ENCODE data around the gene ERLIN1.

ERLIN1 gene

DNA sequence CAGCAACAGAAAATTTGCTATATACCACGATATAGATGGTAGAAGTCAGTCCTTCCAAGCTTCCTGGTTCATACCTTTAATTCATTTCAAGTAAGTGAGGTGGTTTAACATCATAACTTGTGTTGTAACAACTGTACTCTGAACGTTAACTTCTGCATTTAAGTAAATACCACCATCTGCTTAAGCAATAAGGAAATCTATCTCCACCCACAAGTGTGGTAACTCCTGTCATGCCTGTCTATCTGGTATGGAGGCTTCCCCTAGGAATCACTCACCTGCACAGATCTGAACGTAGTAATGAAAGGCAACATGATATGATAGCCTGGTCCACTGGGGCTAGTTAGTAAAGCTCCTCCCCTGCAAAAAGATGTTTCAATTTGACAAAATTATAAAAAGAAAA lies 2.3 kb downstream of the ERLIN1 start:
- Mint-ChIP-seq H3K27ac (no peak overlapping the region), H3K4me3 (no peak overlapping the region), H3K9me3 (no peaks in the 10 kb centered on the region), H3K4me1 (peaks cover 59% of the 10 kb centered on the region), H3K36me3 (peaks cover 84% of the 10 kb centered on the region)
- ATAC-seq (no peak), DNase-seq (ENCODE audit: low spot score in 2 of 2) (no peak)

- ATAC-seq (no peak), DNase-seq (ENCODE audit: low spot score in 2 of 2) (no peak)
- H3K4me3 Mint-ChIP-seq: no peak overlapping the region
- H3K9me3 Mint-ChIP-seq: no peaks in the 10 kb centered on the region
- H3K4me1 Mint-ChIP-seq: peaks cover 58% of the 10 kb centered on the region
- H3K36me3 Mint-ChIP-seq: peaks cover 85% of the 10 kb centered on the region
- H3K27ac Mint-ChIP-seq: no peak overlapping the region
Observed at GRCh38 chr10:100182908-100183307, 2.9 kb downstream of the ERLIN1 start.

- peaks cover 91% of the 10 kb centered on the region for H3K36me3 Mint-ChIP-seq
- H3K4me1 Mint-ChIP-seq: peaks cover 52% of the 10 kb centered on the region
- H3K4me3 Mint-ChIP-seq: no peak overlapping the region
- H3K9me3 Mint-ChIP-seq: no peaks in the 10 kb centered on the region
- no peak for DNase-seq (ENCODE audit: low spot score in 2 of 2)
- no peak overlapping the region for H3K27ac Mint-ChIP-seq
- ATAC-seq: no peak
Observed at GRCh38 chr10:100182281-100182680, 3.5 kb downstream of the ERLIN1 start.

DNA sequence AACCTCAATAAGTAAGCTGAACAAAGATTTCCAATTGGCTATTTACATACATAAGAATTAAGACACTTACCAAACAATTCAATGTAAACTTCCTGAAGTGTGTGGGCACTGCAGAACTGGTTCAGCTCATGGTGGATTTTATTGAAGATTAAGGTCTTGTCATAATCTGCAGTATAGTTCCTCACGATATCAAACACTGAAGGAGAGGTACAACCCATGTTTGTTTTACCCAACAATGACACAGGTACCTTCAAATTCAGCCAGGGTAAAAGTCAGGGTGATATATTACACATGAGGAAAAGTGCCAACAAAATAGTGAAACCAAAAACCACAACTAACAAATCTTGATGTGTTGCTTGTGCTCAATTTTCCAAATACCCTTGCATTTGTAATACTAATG lies 10.0 kb downstream of the ERLIN1 start:
- no peak overlapping the region for H3K27ac Mint-ChIP-seq

DNA sequence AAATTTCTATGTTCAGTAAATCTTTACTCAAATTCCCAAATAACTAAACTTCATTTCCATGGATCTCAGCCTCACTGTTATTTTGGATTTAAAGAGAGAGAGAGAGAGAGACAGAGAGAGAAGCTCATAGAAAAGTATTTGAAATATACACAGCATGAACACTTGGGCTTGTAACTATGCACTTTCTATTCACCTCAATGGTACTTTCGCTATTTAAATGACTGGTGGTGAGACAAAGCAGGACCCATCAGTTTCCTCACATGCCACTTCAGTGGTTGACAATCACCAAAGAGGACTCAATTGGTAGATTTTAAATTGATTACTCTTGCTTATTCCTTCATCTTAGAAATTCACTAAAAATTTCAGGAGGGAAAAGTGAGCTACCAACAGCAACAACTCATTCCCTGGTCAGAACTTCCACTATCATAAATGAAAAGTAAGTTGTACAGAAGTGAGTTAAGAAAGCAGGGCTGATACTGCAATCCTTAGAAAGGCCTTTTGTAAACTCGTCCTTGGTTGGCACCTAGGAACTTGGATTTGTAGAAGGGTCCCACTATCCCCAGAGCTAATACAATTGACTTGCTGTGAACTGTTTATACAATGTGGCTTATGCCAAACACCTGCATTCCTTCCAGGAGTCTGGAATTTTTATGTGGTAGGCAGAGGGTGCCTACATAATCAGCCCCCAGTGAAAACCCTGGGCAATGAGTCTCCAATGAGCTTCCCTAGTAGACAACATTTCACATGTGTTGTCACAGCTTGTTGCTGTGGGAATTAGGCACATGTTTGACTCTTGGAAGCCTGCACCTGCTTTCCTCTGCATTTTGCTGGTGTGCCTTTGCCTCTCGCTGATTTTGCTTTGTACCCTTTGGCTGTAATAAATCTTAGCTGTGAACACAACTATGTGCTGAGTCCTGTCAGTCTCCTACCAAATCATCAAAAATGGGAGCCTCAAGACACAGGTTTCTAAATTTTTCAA lies 10.8 kb downstream of the ERLIN1 start:
- peak; percentile 100 for ATAC-seq
- no peak for DNase-seq (ENCODE audit: low spot score in 2 of 2)
- H3K9me3 Mint-ChIP-seq: no peaks in the 10 kb centered on the region
- peaks cover 93% of the 10 kb centered on the region for H3K36me3 Mint-ChIP-seq
- peaks cover 22% of the 10 kb centered on the region for H3K4me1 Mint-ChIP-seq
- H3K27ac Mint-ChIP-seq: peak overlapping the region; percentile 79
- peak overlapping the region; percentile 38 for H3K4me3 Mint-ChIP-seq

More for the DNA sequence above, 10.0 kb downstream of the ERLIN1 start:
- no peak overlapping the region for H3K4me3 Mint-ChIP-seq
- DNase-seq (ENCODE audit: low spot score in 2 of 2) (no peak), ATAC-seq (no peak)
- peaks cover 91% of the 10 kb centered on the region for H3K36me3 Mint-ChIP-seq
- H3K4me1 Mint-ChIP-seq: peaks cover 24% of the 10 kb centered on the region
- no peaks in the 10 kb centered on the region for H3K9me3 Mint-ChIP-seq

- DNase-seq (ENCODE audit: low spot score in 2 of 2) (no peak), ATAC-seq (no peak)
- H3K4me3 Mint-ChIP-seq: no peak overlapping the region
- H3K36me3 Mint-ChIP-seq: peaks cover 91% of the 10 kb centered on the region
- no peak overlapping the region for H3K27ac Mint-ChIP-seq
- no peaks in the 10 kb centered on the region for H3K9me3 Mint-ChIP-seq
- peaks cover 24% of the 10 kb centered on the region for H3K4me1 Mint-ChIP-seq
Observed at GRCh38 chr10:100173035-100173434, 12.8 kb downstream of the ERLIN1 start.

DNA sequence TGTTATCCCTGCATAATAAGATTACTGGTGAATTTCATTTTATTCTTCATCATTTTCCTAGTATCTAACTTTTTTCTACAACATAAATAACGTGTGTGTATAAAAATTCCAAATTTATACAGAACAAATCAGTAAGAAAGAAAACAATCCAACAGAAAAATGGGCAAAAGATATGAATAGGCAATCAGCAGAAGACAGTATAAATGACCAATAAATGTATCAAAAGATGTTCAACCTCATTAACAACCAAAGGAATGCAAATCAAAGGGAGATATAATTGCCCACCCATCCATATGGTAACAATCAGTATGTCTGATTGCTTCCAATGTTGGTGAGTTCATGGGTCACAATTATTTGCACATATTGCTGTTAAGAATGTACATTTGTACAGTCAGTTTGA lies 13.5 kb downstream of the ERLIN1 start:
- H3K9me3 Mint-ChIP-seq: no peaks in the 10 kb centered on the region
- peaks cover 91% of the 10 kb centered on the region for H3K36me3 Mint-ChIP-seq
- ATAC-seq: no peak
- DNase-seq (ENCODE audit: low spot score in 2 of 2): no peak
- H3K4me3 Mint-ChIP-seq: no peak overlapping the region
- H3K27ac Mint-ChIP-seq: no peak overlapping the region
- H3K4me1 Mint-ChIP-seq: peaks cover 31% of the 10 kb centered on the region

DNA sequence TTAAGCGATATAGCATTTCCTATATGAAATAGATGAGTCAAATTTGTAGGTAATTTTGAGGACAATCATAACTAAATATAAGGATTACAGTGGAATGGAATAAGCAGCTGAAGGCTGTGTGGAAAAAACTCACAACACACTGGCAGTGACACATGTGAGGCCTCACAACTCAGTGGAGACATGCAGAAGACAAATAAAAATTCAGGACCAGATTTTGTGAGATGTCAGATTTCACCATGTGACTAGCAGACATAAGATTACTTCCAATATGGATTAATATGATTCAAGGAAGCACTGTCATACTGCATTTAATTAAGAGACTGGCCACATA lies 17.6 kb downstream of the ERLIN1 start:
- Mint-ChIP-seq H3K4me1 (peaks cover 29% of the 10 kb centered on the region), H3K27ac (peak overlapping the region; percentile 82), H3K36me3 (peaks cover 93% of the 10 kb centered on the region), H3K9me3 (no peaks in the 10 kb centered on the region), H3K4me3 (peak overlapping the region; percentile 57)
- no peak for DNase-seq (ENCODE audit: low spot score in 2 of 2)
- peak; percentile 44 for ATAC-seq

GRCh38 chr10:100167553-100168312 lies 18.1 kb downstream of the ERLIN1 start:
- H3K4me3 Mint-ChIP-seq: peak overlapping the region; percentile 57
- H3K27ac Mint-ChIP-seq: peak overlapping the region; percentile 82
- H3K36me3 Mint-ChIP-seq: peaks cover 93% of the 10 kb centered on the region
- DNase-seq (ENCODE audit: low spot score in 2 of 2) (no peak), ATAC-seq (no peak)
- H3K4me1 Mint-ChIP-seq: peaks cover 28% of the 10 kb centered on the region
- no peaks in the 10 kb centered on the region for H3K9me3 Mint-ChIP-seq

- Mint-ChIP-seq H3K4me1 (peaks cover 21% of the 10 kb centered on the region), H3K27ac (no peak overlapping the region), H3K9me3 (no peaks in the 10 kb centered on the region), H3K4me3 (no peak overlapping the region), H3K36me3 (peaks cover 97% of the 10 kb centered on the region)
- ATAC-seq: no peak
- no peak for DNase-seq (ENCODE audit: low spot score in 2 of 2)
Observed at GRCh38 chr10:100163704-100164621, 21.9 kb downstream of the ERLIN1 start.

DNA sequence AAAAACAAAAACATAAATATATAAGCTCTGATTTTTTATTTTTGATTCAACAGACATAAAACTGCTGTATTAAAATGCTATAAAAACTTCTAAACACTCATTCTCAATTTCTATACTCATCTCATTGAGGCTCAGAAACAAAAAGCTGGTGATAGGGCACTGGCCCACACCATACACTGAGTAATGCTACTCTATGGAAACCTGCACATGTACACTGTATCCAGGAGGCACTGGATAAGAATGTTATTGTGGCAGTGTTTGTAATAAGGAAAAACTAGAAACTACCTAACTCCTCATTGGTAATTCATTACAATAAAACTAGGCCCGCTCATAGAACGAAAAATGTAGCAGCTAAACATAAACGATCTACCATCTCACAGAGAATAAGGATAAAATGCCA lies 23.1 kb downstream of the ERLIN1 start:
- H3K36me3 Mint-ChIP-seq: peaks cover 99% of the 10 kb centered on the region
- H3K27ac Mint-ChIP-seq: no peak overlapping the region
- H3K4me3 Mint-ChIP-seq: no peak overlapping the region
- DNase-seq (ENCODE audit: low spot score in 2 of 2) (no peak), ATAC-seq (no peak)
- H3K9me3 Mint-ChIP-seq: no peaks in the 10 kb centered on the region
- H3K4me1 Mint-ChIP-seq: peaks cover 25% of the 10 kb centered on the region

DNA sequence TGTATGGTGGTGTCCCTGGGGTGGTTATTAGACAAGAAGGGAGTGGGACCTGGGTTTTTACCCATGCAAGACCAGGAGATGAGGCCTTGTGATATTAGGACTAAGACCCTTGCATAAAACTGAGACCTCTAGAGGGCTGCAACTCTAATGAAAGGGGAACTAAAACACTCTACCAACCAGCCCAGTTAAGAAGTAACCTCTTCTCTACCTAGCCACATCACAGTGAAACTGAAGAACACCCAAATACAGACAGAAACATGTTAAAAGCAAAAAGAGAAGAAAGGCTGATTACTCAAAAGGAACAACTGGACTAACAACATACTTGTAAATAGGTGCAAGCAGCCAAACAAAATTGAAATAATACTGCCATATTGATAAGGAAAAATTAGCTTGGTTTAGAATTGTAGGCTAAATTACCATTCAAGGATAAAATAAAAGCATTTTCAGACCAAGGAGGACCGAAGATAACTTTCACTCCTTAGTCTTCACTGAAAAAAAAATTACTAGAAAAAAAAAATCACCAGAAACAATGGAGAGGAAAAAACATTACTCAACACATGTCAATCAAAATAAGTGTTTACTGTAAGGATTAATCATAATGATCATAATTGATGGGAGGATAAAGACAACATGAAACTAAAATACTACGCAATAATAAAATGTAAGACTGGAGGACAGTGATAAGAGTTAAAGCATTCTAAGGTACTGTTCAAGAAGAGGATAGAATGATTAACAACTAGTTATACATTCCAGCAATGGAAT lies 27.6 kb downstream of the ERLIN1 start:
- Mint-ChIP-seq H3K36me3 (peaks cover 96% of the 10 kb centered on the region), H3K27ac (no peak overlapping the region), H3K4me1 (peaks cover 19% of the 10 kb centered on the region), H3K4me3 (no peak overlapping the region), H3K9me3 (no peaks in the 10 kb centered on the region)
- ATAC-seq: no peak
- DNase-seq (ENCODE audit: low spot score in 2 of 2): no peak

GRCh38 chr10:100157156-100157555 lies 28.7 kb downstream of the ERLIN1 start:
- no peaks in the 10 kb centered on the region for H3K9me3 Mint-ChIP-seq

GRCh38 chr10:100155936-100156335 lies 29.9 kb downstream of the ERLIN1 start:
- Mint-ChIP-seq H3K4me1 (peaks cover 21% of the 10 kb centered on the region), H3K27ac (no peak overlapping the region), H3K4me3 (no peak overlapping the region), H3K36me3 (peaks cover 95% of the 10 kb centered on the region), H3K9me3 (no peaks in the 10 kb centered on the region)
- no peak for DNase-seq (ENCODE audit: low spot score in 2 of 2)
- no peak for ATAC-seq

More at GRCh38 chr10:100157156-100157555, 28.7 kb downstream of the ERLIN1 start:
- peaks cover 95% of the 10 kb centered on the region for H3K36me3 Mint-ChIP-seq
- ATAC-seq: no peak
- no peak for DNase-seq (ENCODE audit: low spot score in 2 of 2)
- H3K4me3 Mint-ChIP-seq: no peak overlapping the region
- H3K4me1 Mint-ChIP-seq: peaks cover 21% of the 10 kb centered on the region
- H3K27ac Mint-ChIP-seq: no peak overlapping the region

Measured in stimulated activated effector memory CD8-positive, alpha-beta T cell treated with anti-CD3 and anti-CD28 coated beads, Interleukin-12 subunit alpha, Interleukin-12 subunit beta, amount 100 ng/mL, for 72 hours (primary cell).